Middle frontal gyrus (tissue), 1 donor: ENCODE data around the gene KCNG2.
"Not testable (repeated sequence)": the region's sequence is repeated elsewhere in the genome, so short reads cannot be mapped to it uniquely, and the experiment has no call there.

Experiments used
- DNase-seq: peaks from one replicate; pipeline ENCODE4 v3.0.0-alpha.2; 2015; ENCODE audit warnings: low spot score; ENCODE audit errors: extremely low spot score

The KCNG2 gene, protein sequence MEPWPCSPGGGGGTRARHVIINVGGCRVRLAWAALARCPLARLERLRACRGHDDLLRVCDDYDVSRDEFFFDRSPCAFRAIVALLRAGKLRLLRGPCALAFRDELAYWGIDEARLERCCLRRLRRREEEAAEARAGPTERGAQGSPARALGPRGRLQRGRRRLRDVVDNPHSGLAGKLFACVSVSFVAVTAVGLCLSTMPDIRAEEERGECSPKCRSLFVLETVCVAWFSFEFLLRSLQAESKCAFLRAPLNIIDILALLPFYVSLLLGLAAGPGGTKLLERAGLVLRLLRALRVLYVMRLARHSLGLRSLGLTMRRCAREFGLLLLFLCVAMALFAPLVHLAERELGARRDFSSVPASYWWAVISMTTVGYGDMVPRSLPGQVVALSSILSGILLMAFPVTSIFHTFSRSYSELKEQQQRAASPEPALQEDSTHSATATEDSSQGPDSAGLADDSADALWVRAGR

DNA sequence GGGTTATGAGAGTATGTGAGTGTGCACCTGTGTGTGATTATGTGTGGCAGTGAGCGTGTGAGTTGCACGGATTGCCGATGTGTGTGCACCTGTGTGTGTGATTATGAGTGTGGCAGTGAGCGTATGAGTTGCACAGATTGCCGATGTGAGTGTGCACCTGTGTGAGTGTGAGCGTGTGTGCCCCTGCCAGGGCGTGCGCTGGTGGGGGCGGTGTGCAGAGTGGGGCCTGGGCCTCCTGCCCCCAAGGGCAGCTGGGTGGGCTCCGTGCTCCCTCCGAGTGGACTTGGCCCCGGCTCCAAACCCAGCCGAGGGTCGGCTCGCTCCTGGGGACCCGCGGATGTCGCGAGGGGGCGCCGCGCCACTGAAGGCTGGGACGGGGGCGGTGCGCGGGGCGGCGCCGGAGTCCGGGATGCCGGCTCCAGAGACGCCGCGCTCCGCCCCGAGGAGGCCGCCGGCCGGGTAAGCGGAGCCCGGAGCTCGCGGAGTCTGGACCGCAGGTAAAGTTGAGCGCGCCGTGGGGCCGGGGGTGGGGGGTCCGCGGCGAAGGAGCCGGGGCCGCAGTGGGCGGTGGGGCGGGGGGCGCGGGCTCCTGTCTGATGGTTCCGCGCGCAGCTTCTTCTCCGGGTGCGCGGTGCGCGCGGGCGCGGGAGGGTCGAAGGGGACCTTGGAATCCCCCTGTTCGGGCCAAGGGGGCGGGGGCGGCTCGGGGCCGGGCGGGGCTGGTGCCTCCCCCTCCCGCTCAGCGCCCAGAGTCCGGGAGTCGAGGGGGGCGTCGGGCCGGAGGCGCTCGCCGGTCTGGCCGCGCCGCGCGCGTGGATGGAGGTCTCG, at the start of gene KCNG2:
Gene KCNG2 (plus strand): TSS at position 421 of the 828 bp plus-strand sequence. CDS start 65,730 bp downstream, outside the sequence.
- DNase-seq: no peak

GRCh38 chr18:79748321-79749180, 49.2 kb upstream of the KCNG2 start:
- no peak for DNase-seq

- no peak for DNase-seq
Observed at GRCh38 chr18:79749251-79750191, 48.2 kb upstream of the KCNG2 start.

GRCh38 chr18:79750980-79751571, 46.7 kb upstream of the KCNG2 start:
- no peak for DNase-seq

- not testable (repeated sequence) for DNase-seq
Observed at GRCh38 chr18:79751918-79752578, 45.7 kb upstream of the KCNG2 start.

DNA sequence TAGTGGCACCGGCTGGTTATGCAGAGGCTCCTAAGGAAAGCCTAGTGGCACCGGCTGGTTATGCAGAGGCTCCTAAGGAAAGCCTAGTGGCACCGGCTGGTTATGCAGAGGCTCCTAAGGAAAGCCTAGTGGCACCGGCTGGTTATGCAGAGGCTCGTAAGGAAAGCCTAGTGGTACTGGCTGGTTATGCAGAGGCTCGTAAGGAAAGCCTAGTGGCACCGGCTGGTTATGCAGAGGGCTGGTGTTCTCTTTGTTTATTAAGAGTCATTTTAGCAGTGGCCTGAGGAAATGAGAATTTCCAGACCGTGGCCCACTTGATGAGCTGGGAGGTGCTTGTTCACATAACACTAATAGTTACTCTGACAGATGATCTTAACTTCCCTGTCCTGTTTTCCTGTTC, 44.8 kb upstream of the KCNG2 start:
- DNase-seq: not testable (repeated sequence)

- no peak for DNase-seq
Observed at GRCh38 chr18:79753391-79753851, 44.3 kb upstream of the KCNG2 start.

DNA sequence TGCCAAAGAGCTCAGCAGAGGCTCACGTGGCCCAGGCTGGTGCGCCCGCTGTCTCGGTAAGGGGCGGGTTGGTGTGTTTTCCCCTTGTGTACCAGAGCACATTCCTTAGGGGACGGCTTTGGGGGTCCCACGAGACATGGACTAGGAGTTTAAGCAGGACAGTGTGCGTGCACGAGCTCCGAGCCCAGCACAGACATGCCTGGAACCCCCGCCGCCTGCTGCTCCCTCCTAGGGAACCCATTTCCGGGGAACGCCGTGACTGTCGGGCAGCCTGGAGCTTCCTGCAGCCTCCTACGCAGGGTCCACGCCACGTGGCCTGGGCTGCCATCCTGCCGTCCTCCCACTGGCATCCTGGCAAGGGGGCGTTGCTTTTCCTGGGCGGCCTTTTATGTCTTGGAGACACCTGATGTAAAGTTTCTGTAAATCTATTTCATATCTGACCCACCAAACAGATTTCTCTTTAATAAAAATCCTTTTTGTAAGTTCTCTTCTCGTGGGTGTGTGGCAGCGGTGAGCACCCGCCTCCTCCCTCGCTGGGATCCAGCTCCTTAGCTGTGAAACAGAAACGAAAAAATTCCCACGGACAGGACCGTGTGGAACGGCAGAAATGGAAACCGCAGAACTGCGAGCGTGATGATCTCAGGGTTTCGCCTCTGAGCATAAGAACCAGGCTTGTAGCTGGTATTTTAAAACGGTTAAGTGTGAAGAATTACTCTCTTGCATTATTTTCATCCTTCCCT, 43.5 kb upstream of the KCNG2 start:
- DNase-seq: no peak

- DNase-seq: no peak
Observed at GRCh38 chr18:79754831-79755351, 42.8 kb upstream of the KCNG2 start.

- DNase-seq: no peak
Observed at GRCh38 chr18:79755496-79756142, 42.1 kb upstream of the KCNG2 start.

GRCh38 chr18:79756143-79756500, 41.6 kb upstream of the KCNG2 start:
- DNase-seq: no peak

GRCh38 chr18:79756826-79757225, 40.9 kb upstream of the KCNG2 start:
- no peak for DNase-seq

DNA sequence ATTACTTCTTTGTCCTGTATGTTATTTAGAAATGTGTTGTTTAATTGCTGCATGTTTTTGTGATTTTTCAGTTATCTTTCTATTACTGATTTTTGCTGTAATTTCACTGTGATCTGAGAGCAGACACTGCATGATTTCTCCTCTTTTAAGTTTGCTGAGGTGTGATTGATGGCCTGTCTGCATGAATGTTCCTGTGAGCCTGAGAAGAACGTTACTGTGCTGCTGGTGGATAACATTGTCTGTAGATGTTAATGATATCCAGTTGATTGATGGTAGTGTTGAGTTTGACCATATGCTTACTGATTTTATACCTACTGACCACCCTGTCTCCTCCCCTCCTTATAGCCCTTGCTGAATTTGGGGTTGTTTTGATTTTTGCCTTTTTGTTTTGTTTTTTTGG, 37.4 kb upstream of the KCNG2 start:
- DNase-seq: no peak

DNA sequence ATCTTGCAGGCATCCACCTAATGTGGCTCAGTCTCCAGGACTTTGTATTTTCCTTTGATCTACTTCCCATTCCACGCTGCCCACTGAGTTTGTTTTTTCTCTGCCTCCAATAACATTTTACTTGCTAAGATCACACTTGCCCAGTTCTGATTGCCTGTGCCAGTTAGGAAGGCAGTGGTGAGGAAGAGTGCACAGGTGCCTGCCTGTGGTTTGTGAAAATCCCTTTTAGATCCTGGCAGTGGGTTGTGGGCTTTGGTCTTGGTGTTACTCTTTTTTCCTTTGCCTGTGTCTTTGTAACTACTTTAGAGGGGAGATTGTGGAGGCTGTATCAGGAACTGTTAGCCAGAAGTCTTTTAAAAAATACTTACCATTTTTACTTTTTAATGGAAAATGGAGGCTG, 36.9 kb upstream of the KCNG2 start:
- no peak for DNase-seq

- no peak for DNase-seq
Observed at GRCh38 chr18:79763407-79763806, 34.3 kb upstream of the KCNG2 start.

DNA sequence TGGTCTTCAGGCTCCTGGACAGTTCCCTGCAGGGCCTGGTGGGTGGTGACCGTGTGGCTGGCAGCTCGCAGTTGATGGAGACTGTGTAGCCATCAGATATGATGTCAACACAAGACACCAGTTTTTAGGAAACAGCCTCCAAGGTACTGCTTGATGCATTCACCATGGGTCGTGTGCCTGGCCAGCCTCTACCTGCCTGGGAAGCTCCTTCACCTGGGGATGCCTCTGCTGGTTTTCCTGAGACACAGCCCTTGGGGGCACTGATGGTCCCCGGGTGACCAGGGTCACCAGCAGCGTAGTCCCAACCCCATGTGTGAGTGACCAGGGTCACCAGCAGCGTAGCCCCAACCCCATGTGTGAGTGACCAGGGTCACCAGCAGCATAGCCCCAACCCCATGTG, 33.6 kb upstream of the KCNG2 start:
- no peak for DNase-seq

DNA sequence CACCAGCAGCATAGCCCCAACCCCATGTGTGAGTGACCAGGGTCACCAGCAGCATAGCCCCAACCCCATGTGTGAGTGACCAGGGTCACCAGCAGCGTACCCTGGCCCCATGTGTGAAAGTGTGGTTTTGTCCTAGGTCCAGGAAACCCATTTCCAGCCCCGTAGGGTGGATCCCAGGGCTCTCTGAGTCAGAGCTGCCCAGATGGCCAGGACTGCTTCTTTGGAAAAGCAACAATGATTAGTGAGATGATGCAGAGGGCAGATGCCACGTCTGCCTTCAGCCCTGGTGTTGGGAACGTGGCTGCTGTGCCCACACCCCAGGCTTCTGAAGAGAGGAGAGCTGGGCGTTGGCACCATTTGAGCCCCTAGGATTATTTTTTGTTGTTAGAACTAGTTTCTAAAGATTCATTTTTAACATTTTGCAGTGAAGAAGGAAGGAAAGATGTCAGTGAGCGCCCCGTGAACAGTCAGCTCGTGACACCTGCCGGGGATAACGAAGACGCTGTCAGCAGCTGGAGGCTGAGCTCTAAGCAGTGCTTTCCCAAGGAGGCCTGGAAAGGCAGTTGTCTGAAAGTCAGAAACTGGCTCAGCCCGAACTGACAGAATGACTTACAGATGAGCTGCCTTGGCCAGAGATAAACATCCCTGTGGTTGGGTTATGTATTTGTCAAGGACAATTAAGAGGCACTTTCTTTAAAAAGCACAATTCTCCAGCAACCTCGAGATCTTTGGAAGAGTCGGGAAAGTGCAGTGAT, 32.1 kb upstream of the KCNG2 start:
- DNase-seq: no peak
